ENCODE data around the gene CLDN2. TPM values are rescaled to one million over a fixed set of nuclear protein-coding genes. Genes with fewer than 3 reads are reported as not detected.

The CLDN2 gene
- total and polyA plus RNA-seq, 4 donors = 0.37 to 25.5 (median 20.7) TPM

DNA sequence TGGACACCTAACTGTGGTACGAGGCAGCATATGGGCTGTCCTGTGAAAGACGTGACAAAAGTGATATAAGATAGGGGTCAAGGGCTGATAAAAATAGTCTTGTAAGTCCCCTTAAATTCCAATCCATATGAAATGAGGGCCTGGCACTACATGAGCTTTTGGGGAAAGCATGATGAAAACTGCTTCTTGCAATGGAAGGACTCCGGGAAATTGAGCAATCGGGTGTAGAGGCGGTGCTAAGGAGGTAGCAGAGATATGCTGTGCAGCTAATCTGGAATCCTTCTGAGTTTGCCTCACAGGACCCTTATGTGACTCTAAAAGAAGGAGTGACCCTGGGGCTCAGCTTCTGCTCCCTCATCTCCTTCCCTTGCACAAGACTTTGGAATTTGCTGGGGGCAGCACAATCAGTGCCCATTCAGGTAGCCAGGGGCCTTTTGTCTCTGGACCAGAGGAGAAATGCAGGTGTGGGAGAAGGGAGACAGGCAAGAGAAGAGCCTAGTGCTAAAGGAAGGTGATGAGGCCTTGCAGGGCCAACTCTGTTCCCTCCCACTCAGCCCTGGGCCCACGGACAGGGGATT, 12.8 kb downstream of the CLDN2 start:
- TF ChIP-seq SP1 (IDR thresholded peaks at IDR 0.05) (no peak), JUND (IDR thresholded peaks at IDR 0.05) (no peak), HNF4A (conservative IDR thresholded peaks at IDR 0.05) (no peak), RAD21 (IDR thresholded peaks at IDR 0.05) (no peak), GABPA (IDR thresholded peaks at IDR 0.05 in 1 of 2, conservative IDR thresholded peaks at IDR 0.05 in 1 of 2) (no peak), EGR1 (IDR thresholded peaks at IDR 0.05; ENCODE audit: low read depth in 2 of 2) (no peak), NR2F2 (IDR thresholded peaks at IDR 0.05) (no peak), FOXA2 (IDR thresholded peaks at IDR 0.05) (no peak), YY1 (IDR thresholded peaks at IDR 0.05) (no peak), RXRA (IDR thresholded peaks at IDR 0.05) (no peak), HNF4G (IDR thresholded peaks at IDR 0.05) (no peak), TAF1 (conservative IDR thresholded peaks at IDR 0.05) (no peak)
- TF ChIP-seq, protein P1, sequence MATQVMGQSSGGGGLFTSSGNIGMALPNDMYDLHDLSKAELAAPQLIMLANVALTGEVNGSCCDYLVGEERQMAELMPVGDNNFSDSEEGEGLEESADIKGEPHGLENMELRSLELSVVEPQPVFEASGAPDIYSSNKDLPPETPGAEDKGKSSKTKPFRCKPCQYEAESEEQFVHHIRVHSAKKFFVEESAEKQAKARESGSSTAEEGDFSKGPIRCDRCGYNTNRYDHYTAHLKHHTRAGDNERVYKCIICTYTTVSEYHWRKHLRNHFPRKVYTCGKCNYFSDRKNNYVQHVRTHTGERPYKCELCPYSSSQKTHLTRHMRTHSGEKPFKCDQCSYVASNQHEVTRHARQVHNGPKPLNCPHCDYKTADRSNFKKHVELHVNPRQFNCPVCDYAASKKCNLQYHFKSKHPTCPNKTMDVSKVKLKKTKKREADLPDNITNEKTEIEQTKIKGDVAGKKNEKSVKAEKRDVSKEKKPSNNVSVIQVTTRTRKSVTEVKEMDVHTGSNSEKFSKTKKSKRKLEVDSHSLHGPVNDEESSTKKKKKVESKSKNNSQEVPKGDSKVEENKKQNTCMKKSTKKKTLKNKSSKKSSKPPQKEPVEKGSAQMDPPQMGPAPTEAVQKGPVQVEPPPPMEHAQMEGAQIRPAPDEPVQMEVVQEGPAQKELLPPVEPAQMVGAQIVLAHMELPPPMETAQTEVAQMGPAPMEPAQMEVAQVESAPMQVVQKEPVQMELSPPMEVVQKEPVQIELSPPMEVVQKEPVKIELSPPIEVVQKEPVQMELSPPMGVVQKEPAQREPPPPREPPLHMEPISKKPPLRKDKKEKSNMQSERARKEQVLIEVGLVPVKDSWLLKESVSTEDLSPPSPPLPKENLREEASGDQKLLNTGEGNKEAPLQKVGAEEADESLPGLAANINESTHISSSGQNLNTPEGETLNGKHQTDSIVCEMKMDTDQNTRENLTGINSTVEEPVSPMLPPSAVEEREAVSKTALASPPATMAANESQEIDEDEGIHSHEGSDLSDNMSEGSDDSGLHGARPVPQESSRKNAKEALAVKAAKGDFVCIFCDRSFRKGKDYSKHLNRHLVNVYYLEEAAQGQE (IDR thresholded peaks at IDR 0.05) = no peak
- TF ChIP-seq, protein P2, sequence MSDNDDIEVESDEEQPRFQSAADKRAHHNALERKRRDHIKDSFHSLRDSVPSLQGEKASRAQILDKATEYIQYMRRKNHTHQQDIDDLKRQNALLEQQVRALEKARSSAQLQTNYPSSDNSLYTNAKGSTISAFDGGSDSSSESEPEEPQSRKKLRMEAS (IDR thresholded peaks at IDR 0.05) = no peak
- TF ChIP-seq, protein P3, sequence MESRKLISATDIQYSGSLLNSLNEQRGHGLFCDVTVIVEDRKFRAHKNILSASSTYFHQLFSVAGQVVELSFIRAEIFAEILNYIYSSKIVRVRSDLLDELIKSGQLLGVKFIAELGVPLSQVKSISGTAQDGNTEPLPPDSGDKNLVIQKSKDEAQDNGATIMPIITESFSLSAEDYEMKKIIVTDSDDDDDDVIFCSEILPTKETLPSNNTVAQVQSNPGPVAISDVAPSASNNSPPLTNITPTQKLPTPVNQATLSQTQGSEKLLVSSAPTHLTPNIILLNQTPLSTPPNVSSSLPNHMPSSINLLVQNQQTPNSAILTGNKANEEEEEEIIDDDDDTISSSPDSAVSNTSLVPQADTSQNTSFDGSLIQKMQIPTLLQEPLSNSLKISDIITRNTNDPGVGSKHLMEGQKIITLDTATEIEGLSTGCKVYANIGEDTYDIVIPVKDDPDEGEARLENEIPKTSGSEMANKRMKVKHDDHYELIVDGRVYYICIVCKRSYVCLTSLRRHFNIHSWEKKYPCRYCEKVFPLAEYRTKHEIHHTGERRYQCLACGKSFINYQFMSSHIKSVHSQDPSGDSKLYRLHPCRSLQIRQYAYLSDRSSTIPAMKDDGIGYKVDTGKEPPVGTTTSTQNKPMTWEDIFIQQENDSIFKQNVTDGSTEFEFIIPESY (IDR thresholded peaks at IDR 0.05) = no peak
- TF ChIP-seq, protein P4, sequence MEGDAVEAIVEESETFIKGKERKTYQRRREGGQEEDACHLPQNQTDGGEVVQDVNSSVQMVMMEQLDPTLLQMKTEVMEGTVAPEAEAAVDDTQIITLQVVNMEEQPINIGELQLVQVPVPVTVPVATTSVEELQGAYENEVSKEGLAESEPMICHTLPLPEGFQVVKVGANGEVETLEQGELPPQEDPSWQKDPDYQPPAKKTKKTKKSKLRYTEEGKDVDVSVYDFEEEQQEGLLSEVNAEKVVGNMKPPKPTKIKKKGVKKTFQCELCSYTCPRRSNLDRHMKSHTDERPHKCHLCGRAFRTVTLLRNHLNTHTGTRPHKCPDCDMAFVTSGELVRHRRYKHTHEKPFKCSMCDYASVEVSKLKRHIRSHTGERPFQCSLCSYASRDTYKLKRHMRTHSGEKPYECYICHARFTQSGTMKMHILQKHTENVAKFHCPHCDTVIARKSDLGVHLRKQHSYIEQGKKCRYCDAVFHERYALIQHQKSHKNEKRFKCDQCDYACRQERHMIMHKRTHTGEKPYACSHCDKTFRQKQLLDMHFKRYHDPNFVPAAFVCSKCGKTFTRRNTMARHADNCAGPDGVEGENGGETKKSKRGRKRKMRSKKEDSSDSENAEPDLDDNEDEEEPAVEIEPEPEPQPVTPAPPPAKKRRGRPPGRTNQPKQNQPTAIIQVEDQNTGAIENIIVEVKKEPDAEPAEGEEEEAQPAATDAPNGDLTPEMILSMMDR (IDR thresholded peaks at IDR 0.05; ENCODE audit: low read depth, low read length, missing input control) = no peak
- Histone ChIP-seq H3K36me3 (ENCODE audit: control insufficient read depth in 4 of 4, insufficient read depth in 3 of 4, low read depth in 1 of 4, low read length in 3 of 4) (no peaks in the 10 kb centered on the region), H3K4me3 (ENCODE audit: low read depth in 1 of 3, low read length in 3 of 3) (no peak overlapping the region), H3K9me3 (ENCODE audit: control insufficient read depth in 4 of 4, low read length in 3 of 4) (no peaks in the 10 kb centered on the region), H3K27me3 (ENCODE audit: control insufficient read depth in 4 of 4, insufficient read depth in 4 of 4, low read length in 3 of 4) (no peaks in the 10 kb centered on the region), H3K27ac (ENCODE audit: low read depth in 1 of 2, low read length in 2 of 2) (peak overlapping the region; percentile 64 to 79), H3K4me1 (ENCODE audit: control insufficient read depth in 4 of 4, insufficient read depth in 4 of 4, low read length in 3 of 4) (peaks cover 6 to 38% (median 26%) of the 10 kb centered on the region in 4 donors), H3K9ac (ENCODE audit: low read depth in 1 of 2, low read length in 2 of 2) (no peak overlapping the region)
- WGBS = 31% methylated on average over 6 of the region's 6 CpGs
- DNase-seq (ENCODE audit: low spot score) = no peak

DNA sequence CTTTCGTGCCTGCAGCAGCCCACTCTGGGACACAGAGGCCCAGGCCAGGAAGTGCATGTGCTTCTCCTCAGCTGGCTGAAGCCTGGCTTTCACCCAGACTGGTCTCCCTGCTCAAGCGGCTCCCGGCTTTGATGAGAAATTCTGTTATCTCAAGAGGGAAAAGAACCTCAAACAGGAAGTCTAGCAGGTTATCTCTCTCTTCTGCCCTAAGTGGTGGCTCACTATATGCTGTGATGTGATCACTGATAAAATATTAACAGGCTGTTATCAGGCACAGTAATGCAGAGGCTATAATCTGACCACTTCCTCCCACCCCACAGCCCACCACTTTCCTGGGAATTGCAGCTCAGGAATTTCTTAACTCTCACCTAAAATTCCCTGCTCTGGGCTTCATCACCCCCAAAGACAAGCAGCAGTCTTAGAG, 13.3 kb downstream of the CLDN2 start:
- Histone ChIP-seq H3K4me3 (ENCODE audit: low read depth in 1 of 3, low read length in 3 of 3) (no peak overlapping the region), H3K27me3 (ENCODE audit: control insufficient read depth in 4 of 4, insufficient read depth in 4 of 4, low read length in 3 of 4) (no peaks in the 10 kb centered on the region), H3K36me3 (ENCODE audit: control insufficient read depth in 4 of 4, insufficient read depth in 3 of 4, low read depth in 1 of 4, low read length in 3 of 4) (no peaks in the 10 kb centered on the region), H3K9me3 (ENCODE audit: control insufficient read depth in 4 of 4, low read length in 3 of 4) (no peaks in the 10 kb centered on the region), H3K4me1 (ENCODE audit: control insufficient read depth in 4 of 4, insufficient read depth in 4 of 4, low read length in 3 of 4) (peaks cover 3 to 33% (median 21%) of the 10 kb centered on the region in 4 donors), H3K27ac (ENCODE audit: low read depth in 1 of 2, low read length in 2 of 2) (peak overlapping the region; percentile 64 to 79), H3K9ac (ENCODE audit: low read depth in 1 of 2, low read length in 2 of 2) (no peak overlapping the region)
- no peak for DNase-seq (ENCODE audit: low spot score)
- WGBS = 2% methylated on average over 3 of the region's 3 CpGs
- TF ChIP-seq FOXA1 (IDR thresholded peaks at IDR 0.05) (no peak), FOXA2 (IDR thresholded peaks at IDR 0.05) (no peak), EGR1 (IDR thresholded peaks at IDR 0.05; ENCODE audit: low read depth in 2 of 2) (no peak), TAF1 (conservative IDR thresholded peaks at IDR 0.05) (no peak), NR2F2 (IDR thresholded peaks at IDR 0.05) (no peak), HNF4A (conservative IDR thresholded peaks at IDR 0.05) (no peak)
- TF ChIP-seq, protein P4 (IDR thresholded peaks at IDR 0.05; ENCODE audit: low read depth, low read length, missing input control) = no peak
- TF ChIP-seq, protein P2 (IDR thresholded peaks at IDR 0.05) = no peak
- TF ChIP-seq, protein P1 (IDR thresholded peaks at IDR 0.05) = no peak

Data from liver (tissue), 9 donors.